DMS79 treated with DMSO at 0.1 percent for 48 hours (cell line): ENCODE data around the gene TIMM10.
A peak's percentile ranks its signal among the peaks of the same experiment; 100 is the strongest.
"Not testable (repeated sequence)": the region's sequence is repeated elsewhere in the genome, so short reads cannot be mapped to it uniquely, and the experiment has no call there.

ENCODE experiments used
- DNase-seq: peaks from one replicate; lab custom pipeline; 2025; lab: John Stamatoyannopoulos, UW

Gene TIMM10

DNA sequence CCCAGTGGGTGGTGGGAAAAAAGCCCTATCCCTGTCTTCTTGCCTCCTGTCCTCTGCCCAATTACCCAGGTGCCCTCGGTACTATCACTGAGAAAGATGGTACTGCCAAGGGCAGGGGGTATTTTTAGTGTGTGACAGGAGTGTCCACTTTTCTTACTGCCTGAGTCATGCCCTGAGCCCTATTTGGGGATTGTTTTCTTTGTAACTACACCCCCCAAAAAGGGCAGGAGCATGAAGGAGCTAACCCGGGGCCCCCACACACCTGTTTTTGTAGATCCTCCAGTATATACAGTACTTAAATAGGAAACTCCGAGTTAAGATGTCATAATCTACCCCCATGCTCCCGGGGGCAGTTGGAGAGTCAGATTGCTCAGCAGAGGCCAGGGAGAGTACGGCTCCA lies 10.6 kb upstream of the TIMM10 start:
- no peak for DNase-seq

GRCh38 chr11:57539342-57539741 lies 8.8 kb upstream of the TIMM10 start:
- no peak for DNase-seq

DNA sequence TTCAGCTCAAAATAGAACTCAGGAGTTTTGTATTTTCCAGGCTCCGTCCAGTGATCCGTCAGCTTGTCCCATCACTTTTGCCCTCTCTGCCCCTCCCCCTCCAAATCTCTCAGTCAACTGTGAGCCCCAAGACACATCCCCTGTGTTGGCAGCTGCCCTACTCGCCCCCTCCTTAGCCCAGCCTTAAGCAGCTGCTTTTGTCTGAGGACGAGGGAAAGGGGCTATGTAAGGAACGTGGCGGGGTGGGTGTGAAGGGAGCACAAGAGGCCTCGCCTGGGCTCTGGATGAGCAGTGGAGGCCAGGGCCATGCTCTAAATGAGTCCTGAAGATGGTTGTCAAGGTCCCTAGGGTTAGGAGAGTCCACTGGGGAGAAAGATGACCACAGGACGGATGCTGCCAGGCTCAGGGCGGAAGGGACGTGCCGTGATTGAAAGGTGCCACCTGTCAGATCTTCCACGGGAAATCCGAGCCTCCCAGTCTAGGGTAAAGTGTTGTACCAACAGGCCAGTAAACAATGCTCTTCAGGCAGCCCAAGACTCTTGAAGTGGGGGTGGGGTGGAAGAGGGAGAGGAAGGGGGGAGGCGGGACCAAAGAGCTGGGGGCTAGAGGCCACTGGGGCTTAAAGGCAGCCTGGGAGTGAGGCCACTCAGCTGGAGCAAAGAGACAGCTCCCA lies 6.5 kb upstream of the TIMM10 start, which contains the start of gene SMTNL1:
SMTNL1 (plus strand) TSS at position 649 of the 673 bp plus-strand sequence. CDS start 5,048 bp downstream, outside the sequence.
- no peak for DNase-seq

- not testable (repeated sequence) for DNase-seq
Measured at GRCh38 chr11:57534449-57534848, 3.9 kb upstream of the TIMM10 start.

DNA sequence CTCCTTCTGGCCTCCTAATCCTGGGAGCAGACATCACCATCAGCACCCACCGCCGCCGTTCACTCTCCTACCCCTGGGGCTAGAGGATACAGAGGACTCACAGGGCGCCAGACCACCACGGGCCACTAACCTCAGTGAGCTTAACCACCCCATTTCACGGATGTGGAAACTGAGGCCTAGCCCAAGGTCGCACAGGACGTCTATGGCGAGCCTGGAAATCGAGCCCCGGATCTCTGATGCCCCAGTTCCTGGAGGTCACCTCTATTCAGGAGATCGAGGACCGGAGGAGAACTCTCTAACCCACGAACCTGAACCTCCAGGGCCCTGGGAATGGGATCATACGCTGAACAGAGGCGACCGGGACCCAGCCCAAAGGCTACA lies 349 bp downstream of the TIMM10 start:
- DNase-seq: no peak

DNA sequence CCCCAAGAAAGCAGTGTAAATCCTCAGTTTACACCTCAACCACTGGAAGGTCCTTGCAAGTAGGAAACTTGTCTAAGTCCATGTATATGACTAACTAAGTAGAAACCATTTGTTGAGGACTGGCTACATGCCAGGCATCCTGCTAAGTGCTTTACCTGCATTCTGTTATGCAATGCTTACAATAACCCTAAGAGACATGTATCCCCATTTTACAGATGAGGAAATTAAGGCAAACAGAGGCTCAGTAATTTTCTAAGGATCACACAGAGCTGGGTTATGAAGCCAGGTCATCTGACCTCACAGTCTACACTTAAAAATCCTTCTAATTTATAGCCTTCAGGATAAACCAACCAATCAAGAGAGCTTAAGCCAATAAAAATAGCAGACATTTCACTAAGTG lies 1.5 kb downstream of the TIMM10 start:
- no peak for DNase-seq

GRCh38 chr11:57527056-57527631 lies 3.4 kb downstream of the TIMM10 start:
- DNase-seq: peak; percentile 86

- DNase-seq: no peak
Measured at GRCh38 chr11:57523419-57523818, 7.1 kb downstream of the TIMM10 start.

GRCh38 chr11:57521116-57521515 lies 9.4 kb downstream of the TIMM10 start:
- no peak for DNase-seq

- no peak for DNase-seq
Measured at GRCh38 chr11:57516061-57516443, 14.5 kb downstream of the TIMM10 start.

GRCh38 chr11:57515332-57516060 lies 15.1 kb downstream of the TIMM10 start, which contains the start of gene SLC43A1:
TSS of gene SLC43A1 (minus strand) at chr11:57515702. CDS start at chr11:57514111, 1,591 bp downstream.
- DNase-seq: peak; percentile 15

GRCh38 chr11:57514538-57515331 lies 15.8 kb downstream of the TIMM10 start:
- no peak for DNase-seq

GRCh38 chr11:57513911-57514537 lies 16.5 kb downstream of the TIMM10 start:
- DNase-seq: peak; percentile 36

- no peak for DNase-seq
Measured at GRCh38 chr11:57513452-57513795, 17.1 kb downstream of the TIMM10 start.

DNA sequence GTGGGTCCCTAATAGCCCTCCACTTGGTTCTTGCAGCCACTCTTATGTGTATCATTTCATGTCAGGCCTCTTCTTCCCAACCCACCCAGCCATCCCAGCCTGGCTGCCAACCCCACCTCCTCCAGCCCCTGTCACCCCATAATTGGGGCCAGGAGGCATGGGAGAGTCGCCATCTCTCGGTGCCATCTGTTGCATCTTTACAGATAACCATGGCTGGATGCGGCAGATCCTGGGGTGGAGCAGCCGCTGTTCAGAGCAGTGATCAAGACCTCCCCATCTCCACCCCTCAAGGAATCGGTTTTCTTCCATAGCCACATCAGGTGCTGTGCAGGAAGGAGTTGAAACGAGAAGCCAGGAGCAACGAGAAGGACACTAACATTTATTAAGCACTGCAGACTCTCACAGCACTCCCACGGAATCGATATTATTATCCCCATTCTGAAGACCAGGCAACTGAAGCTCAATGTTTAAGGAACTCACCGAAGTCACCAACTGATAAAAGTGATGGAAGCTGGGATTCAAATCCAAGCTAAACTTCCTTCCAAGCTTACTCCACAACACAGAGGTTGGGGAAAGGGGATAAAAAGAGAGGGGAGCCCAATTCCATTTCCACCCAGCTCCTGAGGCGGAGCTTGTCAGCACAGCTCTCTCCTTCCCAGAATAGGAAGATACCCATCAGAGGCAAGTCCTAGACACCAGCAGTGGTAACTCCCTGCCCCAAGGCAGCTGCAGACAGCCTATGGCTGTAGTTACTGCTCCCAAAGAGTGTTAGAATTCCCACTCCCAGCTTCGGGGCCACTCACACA lies 17.7 kb downstream of the TIMM10 start:
- DNase-seq: no peak

DNA sequence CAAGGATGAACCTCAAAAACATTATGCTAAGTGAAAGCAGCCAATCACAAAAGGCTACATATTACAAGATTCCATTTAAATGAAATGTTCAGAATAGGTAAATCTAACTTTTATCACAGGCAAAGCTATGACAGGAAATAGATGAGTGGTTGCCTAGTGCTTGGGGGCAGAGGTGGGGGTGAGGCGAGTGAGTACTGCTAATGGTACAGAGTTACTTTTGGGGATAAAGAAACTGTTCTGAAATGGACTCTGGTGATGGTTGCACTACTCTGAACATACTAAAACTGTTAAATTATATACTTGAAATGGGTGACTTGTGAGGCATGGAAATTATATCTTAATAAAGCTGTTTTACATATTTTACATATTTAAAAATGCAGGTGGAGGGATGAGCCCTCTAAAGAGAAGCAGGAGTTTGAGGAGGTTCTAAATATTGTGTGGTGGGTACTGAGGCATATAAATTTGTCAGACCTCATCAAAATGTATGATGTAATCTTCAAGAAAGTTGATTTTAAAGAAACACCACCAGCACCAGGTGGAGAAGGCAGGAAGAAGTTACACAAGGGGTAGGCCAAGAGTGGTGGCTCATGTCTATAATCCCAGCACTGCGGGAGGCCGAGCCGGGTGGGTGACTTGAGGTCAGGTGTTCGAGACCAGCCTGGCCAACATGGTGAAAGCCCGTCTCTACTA lies 18.7 kb downstream of the TIMM10 start:
- no peak for DNase-seq

- DNase-seq: no peak
Measured at GRCh38 chr11:57508341-57509170, 22.0 kb downstream of the TIMM10 start.

- DNase-seq: no peak
Measured at GRCh38 chr11:57506522-57506921, 24.0 kb downstream of the TIMM10 start.

GRCh38 chr11:57504511-57504910 lies 26.0 kb downstream of the TIMM10 start:
- no peak for DNase-seq

- DNase-seq: no peak
Measured at GRCh38 chr11:57502870-57503269, 27.7 kb downstream of the TIMM10 start.
